HG03159 (cell line): ENCODE results near the gene MDM2.

ENCODE experiments used
- ATAC-seq: cut with Tn5 transposase; IDR thresholded peaks from one replicate; pipeline ENCODE4 v1.9.1; 2021; ENCODE audit warnings: mild to moderate bottlenecking, moderate library complexity; ENCODE audit not compliant: unreplicated experiment

The MDM2 gene

GRCh38 chr12:68871396-68871795 lies 63.4 kb downstream of the MDM2 start:
- no peak for ATAC-seq

- ATAC-seq, result peak; percentile 77
These were observed 63.9 kb downstream of the MDM2 start for GRCh38 chr12:68871921-68872320.

- ATAC-seq, result no peak
These were observed 65.3 kb downstream of the MDM2 start for GRCh38 chr12:68873316-68873715.

GRCh38 chr12:68876461-68876860 lies 68.5 kb downstream of the MDM2 start:
- ATAC-seq, result no peak

GRCh38 chr12:68877583-68877982 lies 69.6 kb downstream of the MDM2 start:
- ATAC-seq, result no peak

GRCh38 chr12:68878283-68878682 lies 70.3 kb downstream of the MDM2 start:
- ATAC-seq, result no peak

- no peak for ATAC-seq
These were observed 70.9 kb downstream of the MDM2 start for GRCh38 chr12:68878846-68879245.

- ATAC-seq, result no peak
These were observed 72.8 kb downstream of the MDM2 start for GRCh38 chr12:68880660-68881325.

GRCh38 chr12:68882251-68882964 lies 74.4 kb downstream of the MDM2 start:
- ATAC-seq, result no peak

GRCh38 chr12:68883151-68883550 lies 75.2 kb downstream of the MDM2 start:
- no peak for ATAC-seq

- ATAC-seq, result no peak
These were observed 76.3 kb downstream of the MDM2 start for GRCh38 chr12:68884251-68884650.

- no peak for ATAC-seq
These were observed 77.4 kb downstream of the MDM2 start for GRCh38 chr12:68885381-68885780.

GRCh38 chr12:68886636-68887572 lies 78.9 kb downstream of the MDM2 start:
- ATAC-seq, result no peak

GRCh38 chr12:68887641-68888040 lies 79.7 kb downstream of the MDM2 start:
- no peak for ATAC-seq

GRCh38 chr12:68888243-68888642 lies 80.3 kb downstream of the MDM2 start:
- no peak for ATAC-seq

GRCh38 chr12:68890701-68891113 lies 82.7 kb downstream of the MDM2 start:
- no peak for ATAC-seq

GRCh38 chr12:68891141-68891540 lies 83.2 kb downstream of the MDM2 start:
- no peak for ATAC-seq

- no peak for ATAC-seq
These were observed 85.2 kb downstream of the MDM2 start for GRCh38 chr12:68893201-68893600.

GRCh38 chr12:68893741-68894140 lies 85.8 kb downstream of the MDM2 start:
- no peak for ATAC-seq

GRCh38 chr12:68894276-68894855 lies 86.4 kb downstream of the MDM2 start:
- ATAC-seq, result no peak

- no peak for ATAC-seq
These were observed 89.0 kb downstream of the MDM2 start for GRCh38 chr12:68896881-68897540.
